DMS 273 (cell line): Measurements from ENCODE around the gene ZMPSTE24.
"Not testable (repeated sequence)": the region's sequence is repeated elsewhere in the genome, so short reads cannot be mapped to it uniquely, and the experiment has no call there.

Source experiments
- DNase-seq: peaks from one replicate; lab custom pipeline; 2025; ENCODE audit not compliant: unreplicated experiment; lab: John Stamatoyannopoulos, UW

ZMPSTE24 gene

DNA sequence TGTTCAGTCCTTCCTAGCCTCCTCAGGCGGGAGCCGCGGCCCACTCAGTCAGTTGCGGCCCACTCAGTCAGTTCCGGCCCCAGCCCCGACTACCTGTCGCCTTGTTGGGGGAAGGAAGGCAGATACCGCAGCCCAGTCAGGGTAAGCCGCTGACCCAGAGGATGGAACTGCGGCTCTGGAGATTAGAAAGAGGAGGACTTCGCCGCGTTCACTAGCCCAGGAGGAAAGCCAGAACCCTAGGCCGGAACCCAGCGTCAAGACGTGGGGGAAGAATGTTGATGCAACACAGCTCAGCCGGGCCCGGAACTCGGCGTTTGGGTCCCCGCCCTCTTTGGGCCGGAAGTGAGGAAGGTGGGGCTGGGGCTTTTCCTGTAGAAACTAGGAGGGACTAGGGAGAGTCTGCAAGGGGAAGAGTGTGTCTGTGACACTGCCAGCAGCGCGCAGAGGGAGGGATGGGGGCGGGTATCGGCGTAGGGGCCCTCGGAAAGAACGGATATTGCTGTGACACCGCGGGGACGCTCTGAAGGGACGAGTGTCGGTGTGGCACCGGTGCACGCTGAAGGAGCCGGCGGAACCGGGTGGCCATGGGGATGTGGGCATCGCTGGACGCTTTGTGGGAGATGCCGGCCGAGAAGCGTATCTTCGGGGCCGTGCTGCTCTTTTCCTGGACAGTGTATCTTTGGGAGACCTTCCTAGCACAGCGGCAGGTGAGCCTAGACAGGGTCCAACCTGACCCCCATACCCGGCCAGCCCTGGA lies at the start of gene ZMPSTE24:
TSS of gene ZMPSTE24 (plus strand) at position 549 of the 757 bp plus-strand sequence. CDS start at position 585, 36 bp downstream.
- peak; percentile 100 for DNase-seq

- peak; percentile 85 for DNase-seq
These were observed 47.4 kb upstream of the ZMPSTE24 start for GRCh38 chr1:40210511-40211204.

DNA sequence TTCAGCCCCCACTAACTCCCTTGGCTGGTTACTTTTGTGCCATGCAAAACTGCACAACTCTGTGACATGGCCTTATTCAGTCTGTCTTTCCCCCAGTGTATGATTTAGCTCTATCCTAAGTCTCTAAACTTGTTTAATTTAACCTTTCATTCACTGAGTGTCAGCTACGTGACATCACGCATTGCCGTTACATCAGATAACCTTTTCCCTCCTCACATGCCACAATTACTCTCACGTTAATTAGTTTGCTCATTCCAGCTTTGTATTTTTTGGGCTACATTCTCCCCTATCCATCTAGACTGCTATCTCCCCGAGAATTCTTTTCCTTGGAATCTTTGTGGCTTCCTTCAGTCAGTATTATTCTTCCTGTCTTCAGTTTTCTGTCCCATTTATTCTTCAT lies 39.7 kb upstream of the ZMPSTE24 start:
- no peak for DNase-seq

GRCh38 chr1:40221471-40221905 lies 36.5 kb upstream of the ZMPSTE24 start:
- not testable (repeated sequence) for DNase-seq

DNA sequence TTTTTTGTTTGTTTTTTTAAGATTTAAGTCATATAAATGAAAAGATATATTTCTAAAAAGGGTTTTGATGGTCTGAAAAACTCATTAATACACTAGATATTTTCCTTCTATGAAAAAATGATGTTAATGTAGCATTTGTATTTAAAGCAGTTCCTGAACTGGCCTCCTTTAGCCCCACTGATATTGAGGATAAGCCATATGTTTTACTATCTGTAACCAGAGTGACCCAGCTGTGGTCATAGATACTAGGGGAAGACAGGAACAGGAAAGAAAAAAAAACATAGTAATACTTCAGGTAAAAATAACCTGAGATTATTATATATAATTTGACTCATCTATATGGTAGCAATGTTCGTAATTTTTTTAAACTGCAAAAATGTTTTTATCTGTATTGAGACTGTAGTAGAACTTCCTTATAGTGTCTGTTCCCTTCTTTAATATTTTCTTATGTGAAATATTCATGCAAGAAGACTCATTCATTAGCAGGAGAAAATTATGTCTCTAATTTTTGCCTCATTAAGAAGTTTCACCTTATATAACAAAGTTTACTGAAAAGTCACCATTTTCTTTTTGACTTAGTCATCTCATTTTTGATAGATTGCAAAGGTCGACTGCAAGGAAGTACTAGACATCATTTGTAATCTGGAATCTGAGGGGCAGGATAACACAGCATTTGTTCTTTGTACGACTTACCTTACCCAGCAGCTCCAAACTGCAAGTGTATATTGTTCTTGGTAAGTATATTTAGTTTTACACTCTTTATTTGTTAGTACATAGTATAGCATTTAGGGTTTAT lies 35.9 kb upstream of the ZMPSTE24 start:
- DNase-seq = no peak

GRCh38 chr1:40224040-40224439 lies 34.0 kb upstream of the ZMPSTE24 start:
- DNase-seq = no peak

DNA sequence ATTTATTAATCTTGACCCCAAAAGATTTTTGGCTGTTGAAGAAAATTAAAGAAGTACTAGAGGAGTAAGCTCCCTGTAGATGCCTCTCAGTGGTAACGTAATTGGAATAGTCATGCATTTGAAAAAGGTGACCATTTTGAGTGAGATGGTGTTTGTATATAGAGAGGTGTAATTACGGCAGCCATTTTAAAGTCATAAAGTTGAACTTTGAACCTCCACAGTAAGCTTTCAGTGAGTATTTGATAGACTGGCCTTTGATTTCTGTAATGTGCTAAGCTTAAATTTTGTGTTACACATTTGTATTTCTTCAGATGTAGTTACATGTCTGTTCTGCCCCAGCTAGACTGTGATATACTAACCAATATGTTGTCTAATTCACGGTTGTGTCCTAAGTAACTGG lies 31.8 kb upstream of the ZMPSTE24 start:
- DNase-seq = no peak

GRCh38 chr1:40232444-40232843 lies 25.6 kb upstream of the ZMPSTE24 start:
- DNase-seq = peak; percentile 89

DNA sequence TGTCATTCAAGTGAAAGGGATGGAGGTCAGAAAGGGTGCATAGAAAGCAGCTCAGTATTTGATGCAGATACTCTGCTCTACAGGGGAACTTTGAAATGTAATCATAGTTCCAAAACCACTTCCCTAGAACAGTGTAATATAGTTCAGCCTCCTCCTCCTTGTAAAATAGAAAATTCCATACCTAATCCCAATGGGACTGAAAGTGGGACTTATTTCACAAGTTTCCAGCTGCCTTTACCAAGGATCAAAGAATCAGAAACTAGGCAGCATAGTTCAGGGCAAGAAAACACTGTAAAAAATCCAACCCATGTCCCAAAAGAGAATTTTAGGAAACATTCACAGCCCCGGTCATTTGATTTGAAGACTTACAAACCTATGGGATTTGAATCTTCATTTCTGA lies 18.4 kb upstream of the ZMPSTE24 start:
- DNase-seq = no peak

GRCh38 chr1:40240390-40240789 lies 17.6 kb upstream of the ZMPSTE24 start:
- no peak for DNase-seq

GRCh38 chr1:40241362-40241761 lies 16.7 kb upstream of the ZMPSTE24 start:
- no peak for DNase-seq

DNA sequence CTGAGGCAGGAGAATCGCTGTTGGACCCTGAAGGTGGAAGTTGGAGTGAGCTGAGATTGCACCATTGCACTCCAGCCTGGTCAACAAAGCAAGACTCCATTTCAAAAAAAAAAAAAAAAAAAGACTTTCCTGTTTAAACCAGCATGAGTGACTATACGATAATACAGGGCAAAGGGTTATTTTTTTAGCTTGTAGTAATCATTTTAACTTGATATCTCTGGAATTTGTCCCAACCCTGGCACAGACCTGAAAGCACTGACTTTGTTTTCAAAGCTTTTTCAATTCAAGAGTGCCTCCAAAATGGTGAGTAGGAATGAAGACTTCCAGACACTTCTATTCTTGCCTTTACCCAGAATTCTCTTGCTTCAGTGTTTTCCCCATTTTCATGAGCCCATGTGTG lies 14.7 kb upstream of the ZMPSTE24 start:
- no peak for DNase-seq

- DNase-seq = no peak
These were observed 13.8 kb upstream of the ZMPSTE24 start for GRCh38 chr1:40244138-40244744.

- no peak for DNase-seq
These were observed 12.3 kb upstream of the ZMPSTE24 start for GRCh38 chr1:40245686-40246085.

GRCh38 chr1:40247655-40248054 lies 10.4 kb upstream of the ZMPSTE24 start, which contains the start of gene TMCO2:
TMCO2 (plus strand) TSS chr1:40247937; CDS start chr1:40247994, 57 bp downstream.
- DNase-seq = no peak

- DNase-seq = no peak
These were observed 9.6 kb upstream of the ZMPSTE24 start for GRCh38 chr1:40248412-40248811.

GRCh38 chr1:40251456-40251855 lies 6.6 kb upstream of the ZMPSTE24 start:
- DNase-seq = no peak

- no peak for DNase-seq
These were observed 5.4 kb upstream of the ZMPSTE24 start for GRCh38 chr1:40252601-40253000.

DNA sequence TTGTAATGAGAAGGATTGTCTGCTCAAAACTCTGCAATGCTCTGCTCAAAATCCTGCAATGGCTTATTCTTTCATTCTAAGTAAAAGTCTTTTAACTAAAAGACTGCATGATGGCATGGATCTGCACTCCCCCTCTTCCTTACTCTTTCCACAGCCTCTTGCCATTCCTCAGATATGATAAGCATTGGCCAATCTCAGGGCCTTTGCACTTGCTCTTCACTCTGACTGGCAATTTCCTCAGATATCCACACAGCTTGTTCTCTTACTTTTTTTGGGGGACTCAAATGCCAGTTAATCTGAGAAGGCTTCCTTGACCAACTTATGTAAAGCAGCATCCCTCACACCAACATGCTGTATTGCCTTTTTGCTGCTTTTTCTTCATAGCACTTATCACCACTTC lies 2.8 kb upstream of the ZMPSTE24 start:
- no peak for DNase-seq

DNA sequence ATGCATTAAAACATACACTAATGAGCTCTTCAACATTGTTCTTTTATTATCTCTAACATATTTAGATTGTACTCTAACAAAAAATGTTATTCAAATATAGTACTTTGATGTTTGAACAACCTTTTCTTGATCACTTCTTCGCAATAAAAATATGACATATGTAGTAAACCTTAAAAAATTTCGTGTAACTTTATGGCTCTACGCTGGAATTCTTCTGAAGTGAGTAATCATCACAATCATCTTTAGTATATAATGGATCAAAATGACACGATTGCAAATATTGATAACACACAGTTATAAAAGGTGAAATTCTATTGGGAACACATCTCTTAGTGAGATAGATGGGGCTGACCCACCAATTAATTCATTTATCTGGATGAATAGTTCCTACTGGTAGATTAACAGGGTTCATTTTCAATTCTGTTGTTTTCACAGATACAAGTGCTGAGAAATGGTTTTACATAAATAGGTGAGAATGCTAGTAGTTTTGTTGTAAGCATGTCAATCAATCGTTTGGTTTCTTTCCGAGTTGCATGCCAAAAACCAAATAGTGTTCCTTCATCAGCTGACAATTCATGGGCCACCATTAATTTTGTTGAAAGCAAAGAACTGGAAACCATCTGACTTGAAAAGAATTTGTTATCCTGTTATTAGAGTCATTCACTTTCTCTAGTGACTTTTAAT lies 1.5 kb upstream of the ZMPSTE24 start:
- DNase-seq = no peak

GRCh38 chr1:40257313-40257687 lies 736 bp upstream of the ZMPSTE24 start:
- no peak for DNase-seq
